Measurements from ENCODE around the gene LIN28B. TPM values are rescaled to one million over a fixed set of nuclear protein-coding genes. Genes with fewer than 3 reads are reported as not detected.
A peak's percentile ranks its signal among the peaks of the same experiment; 100 is the strongest.
"Not testable (repeated sequence)": the region's sequence is repeated elsewhere in the genome, so short reads cannot be mapped to it uniquely, and the experiment has no call there.

The LIN28B gene
- total RNA-seq, 3 donors from 2014 or later = 0.08 to 0.19 (median 0.15) TPM

- H3K27me3 Mint-ChIP-seq (ENCODE audit: low read depth); DNase-seq; H3K4me3 Mint-ChIP-seq; H3K36me3 Mint-ChIP-seq (ENCODE audit: insufficient read depth); H3K4me1 Mint-ChIP-seq (ENCODE audit: low read depth); H3K9me3 Mint-ChIP-seq; ATAC-seq: not testable (repeated sequence)
Observed at GRCh38 chr6:105081662-105082061, 124.8 kb downstream of the LIN28B start.

- Mint-ChIP-seq H3K36me3 (ENCODE audit: insufficient read depth) (no peaks in the 10 kb centered on the region), H3K27me3 (ENCODE audit: low read depth) (peaks cover 3% of the 10 kb centered on the region), H3K4me1 (ENCODE audit: low read depth) (no peaks in the 10 kb centered on the region), H3K4me3 (no peak overlapping the region), H3K9me3 (no peaks in the 10 kb centered on the region)
- ATAC-seq (peak; percentile 41 to 51), DNase-seq (no peak)
Observed at GRCh38 chr6:105087571-105088211, 130.8 kb downstream of the LIN28B start.

DNA sequence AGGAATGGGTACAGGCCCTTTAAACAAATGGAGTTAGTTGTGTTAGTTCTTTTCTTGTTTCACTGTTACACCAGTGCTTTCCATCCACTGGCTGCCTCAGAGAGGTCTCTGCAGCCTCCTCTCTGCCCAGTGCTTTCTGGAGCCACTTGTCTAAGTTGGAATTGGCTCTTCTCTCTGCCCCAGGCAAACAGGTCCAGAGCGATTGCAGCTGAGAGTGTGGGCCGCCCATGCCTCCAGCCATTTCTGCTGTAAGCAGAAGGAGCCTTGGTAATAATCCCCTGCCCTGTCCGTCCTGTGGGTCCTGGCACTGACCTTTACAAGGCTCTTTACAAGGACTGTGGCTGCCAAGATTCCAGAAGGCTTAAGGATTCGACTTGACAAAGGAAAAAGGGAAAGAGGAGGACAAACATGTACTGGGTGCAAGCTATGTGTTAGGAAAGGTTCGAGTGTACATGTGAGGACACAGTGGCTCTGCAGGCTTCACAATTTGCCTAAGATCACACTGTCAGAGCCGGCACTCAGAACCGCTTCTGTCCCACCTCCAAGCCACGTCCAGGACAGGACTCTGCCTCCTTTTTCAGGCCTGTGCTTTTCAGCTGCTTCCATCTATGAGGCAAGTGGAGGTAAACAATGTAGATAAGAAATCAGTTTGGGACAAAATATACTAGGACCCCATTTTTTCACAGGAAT lies 134.4 kb downstream of the LIN28B start:
- ATAC-seq (no peak), DNase-seq (no peak)
- peaks cover 3% of the 10 kb centered on the region for H3K27me3 Mint-ChIP-seq (ENCODE audit: low read depth)
- no peaks in the 10 kb centered on the region for H3K4me1 Mint-ChIP-seq (ENCODE audit: low read depth)
- H3K9me3 Mint-ChIP-seq = no peaks in the 10 kb centered on the region
- no peak overlapping the region for H3K4me3 Mint-ChIP-seq
- H3K36me3 Mint-ChIP-seq (ENCODE audit: insufficient read depth) = no peaks in the 10 kb centered on the region

- Mint-ChIP-seq H3K9me3 (no peaks in the 10 kb centered on the region), H3K27me3 (ENCODE audit: low read depth) (no peaks in the 10 kb centered on the region), H3K4me1 (ENCODE audit: low read depth) (no peaks in the 10 kb centered on the region), H3K36me3 (ENCODE audit: insufficient read depth) (no peaks in the 10 kb centered on the region), H3K4me3 (no peak overlapping the region)
- no peak for DNase-seq
- no peak for ATAC-seq
Observed at GRCh38 chr6:105094133-105094640, 137.3 kb downstream of the LIN28B start.

DNA sequence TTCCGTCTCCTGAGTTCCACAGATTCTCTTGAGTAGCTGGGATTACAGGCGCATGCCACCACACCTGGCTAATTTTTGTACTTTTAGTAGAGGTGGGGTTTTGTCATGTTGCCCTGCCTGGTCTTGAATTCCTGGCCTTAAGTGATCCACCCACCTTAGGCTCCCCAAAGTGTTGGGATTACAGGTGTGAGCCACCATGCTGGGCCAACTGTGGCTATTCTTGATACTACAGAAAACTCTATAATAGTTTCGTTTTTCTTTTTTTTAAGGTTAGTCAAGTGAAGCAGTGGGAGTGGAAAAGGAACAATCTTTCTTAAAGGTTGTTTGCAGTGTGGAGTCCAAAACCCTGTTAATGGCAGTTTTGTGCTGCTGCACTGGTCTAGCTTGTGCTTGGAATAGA lies 138.2 kb downstream of the LIN28B start:
- Mint-ChIP-seq H3K27me3 (ENCODE audit: low read depth) (no peaks in the 10 kb centered on the region), H3K36me3 (ENCODE audit: insufficient read depth) (no peaks in the 10 kb centered on the region), H3K4me3 (no peak overlapping the region), H3K9me3 (no peaks in the 10 kb centered on the region), H3K4me1 (ENCODE audit: low read depth) (no peaks in the 10 kb centered on the region)
- ATAC-seq (no peak), DNase-seq (no peak)

- no peak for ATAC-seq
- DNase-seq = no peak
Observed at GRCh38 chr6:105097288-105097687, 140.4 kb downstream of the LIN28B start.

DNA sequence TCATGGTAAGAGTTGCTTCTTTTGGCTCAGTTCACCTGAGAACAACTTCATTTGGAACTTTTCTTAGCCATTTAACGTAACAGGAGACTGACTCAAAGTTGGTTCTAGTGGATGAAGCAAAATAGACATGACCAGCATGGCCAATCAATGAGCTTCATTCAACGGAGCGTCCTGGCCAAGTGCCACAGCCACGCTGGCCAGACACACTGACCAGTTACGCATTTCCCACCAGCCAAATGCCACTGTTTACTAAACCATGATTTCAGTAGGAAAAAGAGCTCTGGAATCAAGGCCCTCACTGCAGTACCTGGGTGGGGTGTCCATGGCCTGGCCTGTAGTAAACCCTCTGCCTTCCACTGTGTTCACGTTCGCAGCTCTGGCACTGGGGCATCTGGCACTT lies 142.5 kb downstream of the LIN28B start:
- Mint-ChIP-seq H3K4me3 (no peak overlapping the region), H3K9me3 (no peaks in the 10 kb centered on the region), H3K27me3 (ENCODE audit: low read depth) (peaks cover 4% of the 10 kb centered on the region), H3K4me1 (ENCODE audit: low read depth) (no peaks in the 10 kb centered on the region), H3K36me3 (ENCODE audit: insufficient read depth) (no peaks in the 10 kb centered on the region)
- ATAC-seq (no peak), DNase-seq (no peak)

More at GRCh38 chr6:105097288-105097687, 140.4 kb downstream of the LIN28B start:
- no peaks in the 10 kb centered on the region for H3K36me3 Mint-ChIP-seq (ENCODE audit: insufficient read depth)
- H3K4me3 Mint-ChIP-seq = no peak overlapping the region
- H3K9me3 Mint-ChIP-seq = no peaks in the 10 kb centered on the region
- H3K27me3 Mint-ChIP-seq (ENCODE audit: low read depth) = no peaks in the 10 kb centered on the region
- no peaks in the 10 kb centered on the region for H3K4me1 Mint-ChIP-seq (ENCODE audit: low read depth)

- DNase-seq (no peak), ATAC-seq (no peak)
- H3K9me3 Mint-ChIP-seq = no peaks in the 10 kb centered on the region
- no peak overlapping the region for H3K4me3 Mint-ChIP-seq
- H3K36me3 Mint-ChIP-seq (ENCODE audit: insufficient read depth) = no peaks in the 10 kb centered on the region
- peaks cover 4% of the 10 kb centered on the region for H3K27me3 Mint-ChIP-seq (ENCODE audit: low read depth)
- no peaks in the 10 kb centered on the region for H3K4me1 Mint-ChIP-seq (ENCODE audit: low read depth)
Observed at GRCh38 chr6:105102186-105102585, 145.3 kb downstream of the LIN28B start.

DNA sequence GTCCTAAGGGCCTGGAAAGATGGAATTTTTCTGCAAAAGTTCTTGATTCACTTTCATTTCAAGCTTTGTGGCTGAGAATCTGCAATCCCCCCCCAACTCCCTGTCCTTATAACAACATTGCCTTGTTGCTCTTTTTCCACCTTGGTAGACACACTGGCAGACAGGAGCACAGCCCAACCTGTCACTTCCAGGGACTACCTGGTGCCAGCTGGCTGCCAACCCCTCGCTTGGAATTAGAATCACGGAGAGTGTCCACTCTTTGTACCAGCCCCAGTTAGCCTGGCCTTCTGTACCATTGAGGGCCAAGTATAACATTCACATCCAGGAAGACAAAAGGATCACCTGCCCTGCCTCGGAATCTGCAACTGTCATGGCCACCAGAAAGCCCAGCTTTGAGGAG lies 148.2 kb downstream of the LIN28B start:
- no peaks in the 10 kb centered on the region for H3K36me3 Mint-ChIP-seq (ENCODE audit: insufficient read depth)
- H3K4me1 Mint-ChIP-seq (ENCODE audit: low read depth) = no peaks in the 10 kb centered on the region
- DNase-seq (no peak), ATAC-seq (no peak)
- no peak overlapping the region for H3K4me3 Mint-ChIP-seq
- no peaks in the 10 kb centered on the region for H3K9me3 Mint-ChIP-seq
- H3K27me3 Mint-ChIP-seq (ENCODE audit: low read depth) = peaks cover 4% of the 10 kb centered on the region

GRCh38 chr6:105106260-105106659 lies 149.4 kb downstream of the LIN28B start:
- Mint-ChIP-seq H3K36me3 (ENCODE audit: insufficient read depth) (no peaks in the 10 kb centered on the region), H3K4me1 (ENCODE audit: low read depth) (no peaks in the 10 kb centered on the region), H3K9me3 (no peaks in the 10 kb centered on the region), H3K27me3 (ENCODE audit: low read depth) (peaks cover 4% of the 10 kb centered on the region), H3K4me3 (no peak overlapping the region)
- DNase-seq = no peak
- ATAC-seq = no peak

GRCh38 chr6:105107207-105107606 lies 150.3 kb downstream of the LIN28B start:
- peaks cover 8% of the 10 kb centered on the region for H3K27me3 Mint-ChIP-seq (ENCODE audit: low read depth)
- ATAC-seq (no peak), DNase-seq (no peak)
- no peak overlapping the region for H3K4me3 Mint-ChIP-seq
- no peaks in the 10 kb centered on the region for H3K4me1 Mint-ChIP-seq (ENCODE audit: low read depth)
- no peaks in the 10 kb centered on the region for H3K9me3 Mint-ChIP-seq
- H3K36me3 Mint-ChIP-seq (ENCODE audit: insufficient read depth) = no peaks in the 10 kb centered on the region

DNA sequence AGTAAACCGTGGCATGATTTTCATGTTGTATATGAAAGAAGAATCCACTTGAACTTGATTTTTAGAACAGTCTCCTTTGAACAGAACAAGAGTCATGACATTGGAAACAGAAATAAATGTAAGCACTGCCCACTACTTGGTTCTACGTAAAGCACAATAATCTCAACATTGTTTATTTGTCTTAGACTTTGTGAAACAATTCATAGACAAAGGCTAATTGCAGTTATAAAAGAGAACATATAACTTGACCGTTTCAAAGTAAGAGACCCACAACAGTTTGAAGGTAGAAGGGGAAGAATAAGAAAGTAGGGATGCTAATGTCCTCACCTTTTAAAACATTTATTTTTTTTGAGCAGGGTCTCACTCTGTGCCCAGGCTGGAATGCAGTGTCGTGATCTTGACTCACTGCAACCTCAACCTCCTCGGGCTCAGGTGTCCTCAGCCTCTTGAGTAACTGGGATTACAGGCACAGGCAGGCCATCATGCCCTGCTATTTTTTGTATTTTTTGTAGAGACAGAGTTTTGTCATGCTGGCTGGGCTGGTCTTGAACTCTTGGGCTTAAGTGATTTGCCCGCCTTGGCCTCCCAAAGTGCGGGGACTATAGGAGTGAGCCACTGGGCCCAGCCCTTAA lies 151.8 kb downstream of the LIN28B start:
- ATAC-seq (no peak), DNase-seq (no peak)
- H3K4me1 Mint-ChIP-seq (ENCODE audit: low read depth) = no peaks in the 10 kb centered on the region
- no peak overlapping the region for H3K4me3 Mint-ChIP-seq
- peaks cover 8% of the 10 kb centered on the region for H3K27me3 Mint-ChIP-seq (ENCODE audit: low read depth)
- H3K36me3 Mint-ChIP-seq (ENCODE audit: insufficient read depth) = no peaks in the 10 kb centered on the region
- H3K9me3 Mint-ChIP-seq = no peaks in the 10 kb centered on the region

GRCh38 chr6:105109955-105110895 lies 153.3 kb downstream of the LIN28B start:
- H3K4me1 Mint-ChIP-seq (ENCODE audit: low read depth) = no peaks in the 10 kb centered on the region
- no peak overlapping the region for H3K4me3 Mint-ChIP-seq
- H3K9me3 Mint-ChIP-seq = no peaks in the 10 kb centered on the region
- H3K36me3 Mint-ChIP-seq (ENCODE audit: insufficient read depth) = no peaks in the 10 kb centered on the region
- H3K27me3 Mint-ChIP-seq (ENCODE audit: low read depth) = peaks cover 4% of the 10 kb centered on the region
- DNase-seq (no peak), ATAC-seq (no peak)

GRCh38 chr6:105111105-105111504 lies 154.2 kb downstream of the LIN28B start:
- no peak overlapping the region for H3K4me3 Mint-ChIP-seq
- H3K27me3 Mint-ChIP-seq (ENCODE audit: low read depth) = peaks cover 5% of the 10 kb centered on the region
- H3K9me3 Mint-ChIP-seq = no peaks in the 10 kb centered on the region
- H3K36me3 Mint-ChIP-seq (ENCODE audit: insufficient read depth) = no peaks in the 10 kb centered on the region
- DNase-seq (no peak), ATAC-seq (no peak)
- no peaks in the 10 kb centered on the region for H3K4me1 Mint-ChIP-seq (ENCODE audit: low read depth)

Measured in activated T-cell treated with anti-CD3 and anti-CD28 coated beads, Interleukin-2, amount 50 U/mL, for 4 hours (primary cell).